ENCODE data around the gene SHISA5.

SHISA5 gene

DNA sequence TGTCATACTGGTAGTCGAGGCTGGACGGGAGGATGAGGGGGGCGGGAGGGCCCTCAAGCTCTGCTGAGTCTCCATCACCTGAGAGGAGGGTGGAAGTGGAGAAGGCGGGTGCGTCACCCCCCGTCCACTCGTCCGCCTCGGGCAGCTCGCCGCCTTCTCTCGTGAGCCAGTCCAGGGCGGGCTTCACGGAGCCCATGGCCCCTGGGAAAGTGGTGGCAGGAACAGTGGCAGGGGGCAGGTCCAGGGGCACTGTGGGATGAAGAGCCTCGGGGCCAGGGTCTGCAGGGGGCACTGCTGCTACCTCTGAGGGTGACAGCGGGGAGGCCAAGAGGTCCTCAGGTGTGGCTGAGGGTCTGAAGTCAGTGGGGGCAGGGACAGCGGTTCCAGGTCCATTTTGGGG is 84.4 kb downstream of the SHISA5 start:
- H3K27ac Mint-ChIP-seq: no peak overlapping the region
- no peaks in the 10 kb centered on the region for H3K9me3 Mint-ChIP-seq
- no peak overlapping the region for H3K4me3 Mint-ChIP-seq
- no peaks in the 10 kb centered on the region for H3K36me3 Mint-ChIP-seq (ENCODE audit: low read depth)
- DNase-seq: no peak
- H3K4me1 Mint-ChIP-seq: no peaks in the 10 kb centered on the region
- no peak for ATAC-seq
- no peaks in the 10 kb centered on the region for H3K27me3 Mint-ChIP-seq

DNA sequence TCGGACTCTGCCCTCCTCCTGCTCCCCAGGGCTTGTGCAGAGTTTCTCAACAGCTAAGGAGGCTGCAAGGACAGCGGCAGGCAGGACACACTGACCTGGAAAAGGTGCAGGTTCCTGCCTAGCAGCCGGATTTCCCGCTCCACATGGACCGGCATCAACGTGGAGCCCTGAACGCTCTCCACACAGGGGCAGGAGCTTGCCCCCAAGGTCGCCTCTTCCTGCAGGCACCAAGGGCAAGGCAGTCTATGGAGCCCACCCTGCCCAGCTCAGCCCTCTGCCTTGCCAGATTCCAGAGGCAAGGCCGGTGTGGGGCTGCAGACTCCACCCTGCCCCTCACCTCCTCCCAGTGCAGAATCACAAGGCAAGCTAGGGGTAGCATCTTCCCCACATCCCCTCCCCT is 84.8 kb downstream of the SHISA5 start:
- H3K27ac Mint-ChIP-seq: no peak overlapping the region
- H3K36me3 Mint-ChIP-seq (ENCODE audit: low read depth): no peaks in the 10 kb centered on the region
- ATAC-seq (no peak), DNase-seq (no peak)
- no peak overlapping the region for H3K4me3 Mint-ChIP-seq
- no peaks in the 10 kb centered on the region for H3K4me1 Mint-ChIP-seq
- no peaks in the 10 kb centered on the region for H3K27me3 Mint-ChIP-seq
- H3K9me3 Mint-ChIP-seq: no peaks in the 10 kb centered on the region

DNA sequence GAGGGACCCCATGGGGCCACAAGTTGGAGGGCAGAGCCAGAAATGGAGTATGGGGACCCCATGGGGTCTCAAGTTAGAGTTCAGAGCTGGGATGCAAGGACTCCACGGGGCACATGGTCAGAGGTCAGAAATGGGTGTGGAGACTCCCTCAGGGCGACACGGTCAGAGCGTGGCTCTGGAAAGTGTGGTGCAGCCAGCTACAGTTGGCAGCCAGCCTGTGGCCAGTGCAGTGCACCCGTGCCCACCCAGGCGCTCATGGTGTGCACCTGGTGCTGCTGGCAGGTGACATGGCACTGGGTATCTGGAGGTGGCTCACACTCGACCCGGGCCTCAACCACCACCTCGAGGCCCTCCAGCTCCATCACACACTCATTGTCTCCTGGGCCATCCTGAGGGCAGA is 85.3 kb downstream of the SHISA5 start:
- no peaks in the 10 kb centered on the region for H3K4me1 Mint-ChIP-seq
- ATAC-seq: no peak

DNA sequence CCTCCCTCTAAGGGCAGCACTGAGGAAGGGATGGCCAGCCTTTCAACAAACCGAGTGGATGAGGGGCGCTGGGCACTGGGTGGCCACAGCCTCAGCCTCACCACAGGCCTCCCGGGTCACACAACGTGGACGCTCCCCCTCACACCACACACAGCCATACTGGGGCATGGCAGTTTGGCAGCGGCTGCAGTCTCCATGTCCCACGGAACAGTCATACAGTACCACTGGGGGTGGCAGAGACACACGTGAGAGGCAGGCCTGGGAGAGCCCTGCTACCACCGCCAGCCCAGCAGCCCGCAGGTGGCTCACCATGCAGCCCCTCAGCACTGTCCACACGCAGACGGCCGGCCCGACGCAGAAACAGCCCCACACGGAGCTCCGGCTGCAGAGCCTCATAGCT is 85.8 kb downstream of the SHISA5 start:
- H3K4me3 Mint-ChIP-seq: no peak overlapping the region
- no peaks in the 10 kb centered on the region for H3K9me3 Mint-ChIP-seq
- ATAC-seq (no peak), DNase-seq (no peak)
- no peak overlapping the region for H3K27ac Mint-ChIP-seq
- no peaks in the 10 kb centered on the region for H3K27me3 Mint-ChIP-seq
- H3K4me1 Mint-ChIP-seq: no peaks in the 10 kb centered on the region
- no peaks in the 10 kb centered on the region for H3K36me3 Mint-ChIP-seq (ENCODE audit: low read depth)

More for the DNA sequence above, 85.3 kb downstream of the SHISA5 start:
- H3K9me3 Mint-ChIP-seq: no peaks in the 10 kb centered on the region
- H3K4me3 Mint-ChIP-seq: no peak overlapping the region
- no peak for DNase-seq
- no peaks in the 10 kb centered on the region for H3K27me3 Mint-ChIP-seq
- H3K36me3 Mint-ChIP-seq (ENCODE audit: low read depth): no peaks in the 10 kb centered on the region
- H3K27ac Mint-ChIP-seq: no peak overlapping the region
